GM19025 (cell line): ENCODE data around the gene DNAJC5G.

Experiments used
- ATAC-seq: cut with Tn5 transposase; IDR thresholded peaks from one replicate; pipeline ENCODE4 v1.9.1; 2021; ENCODE audit warnings: mild to moderate bottlenecking, low read depth, moderate library complexity; ENCODE audit not compliant: unreplicated experiment

The DNAJC5G gene

GRCh38 chr2:27275211-27276150 is at the start of gene DNAJC5G:
DNAJC5G (plus strand) TSS chr2:27275433; CDS start chr2:27276729, 1,296 bp downstream.
- ATAC-seq: no peak

- ATAC-seq: no peak
Measured at GRCh38 chr2:27225526-27225925, 49.7 kb upstream of the DNAJC5G start.

- no peak for ATAC-seq
Measured at GRCh38 chr2:27227501-27227900, 47.7 kb upstream of the DNAJC5G start.

- no peak for ATAC-seq
Measured at GRCh38 chr2:27231921-27232320, 43.3 kb upstream of the DNAJC5G start.

- no peak for ATAC-seq
Measured at GRCh38 chr2:27233341-27233740, 41.9 kb upstream of the DNAJC5G start.

- ATAC-seq: no peak
Measured at GRCh38 chr2:27236136-27236535, 39.1 kb upstream of the DNAJC5G start.

- no peak for ATAC-seq
Measured at GRCh38 chr2:27236626-27237025, 38.6 kb upstream of the DNAJC5G start.

GRCh38 chr2:27237341-27237945 is 37.8 kb upstream of the DNAJC5G start:
- no peak for ATAC-seq

GRCh38 chr2:27238976-27239375 is 36.3 kb upstream of the DNAJC5G start:
- no peak for ATAC-seq

- ATAC-seq: no peak
Measured at GRCh38 chr2:27240406-27240805, 34.8 kb upstream of the DNAJC5G start.

GRCh38 chr2:27241761-27242613 is 33.2 kb upstream of the DNAJC5G start:
- no peak for ATAC-seq

GRCh38 chr2:27242614-27242951 is 32.6 kb upstream of the DNAJC5G start:
- no peak for ATAC-seq

GRCh38 chr2:27243391-27244130 is 31.7 kb upstream of the DNAJC5G start:
- ATAC-seq: no peak

- no peak for ATAC-seq
Measured at GRCh38 chr2:27245116-27245515, 30.1 kb upstream of the DNAJC5G start.

GRCh38 chr2:27245626-27246025 is 29.6 kb upstream of the DNAJC5G start:
- no peak for ATAC-seq

GRCh38 chr2:27247893-27248292 is 27.3 kb upstream of the DNAJC5G start:
- no peak for ATAC-seq

- no peak for ATAC-seq
Measured at GRCh38 chr2:27249159-27249890, 25.9 kb upstream of the DNAJC5G start.

- ATAC-seq: no peak
Measured at GRCh38 chr2:27249891-27250651, 25.2 kb upstream of the DNAJC5G start.
